Gastroesophageal sphincter (tissue), 3 donors: ENCODE measurements around the gene EPOP.

Experiments
- EP300 ChIP-seq: sonication (generic); formaldehyde crosslinking; IDR thresholded peaks from one replicate; pipeline ENCODE4 v1.6.1; 2017; ENCODE audit warnings: antibody characterized with exemption, mild to moderate bottlenecking
- POLR2A ChIP-seq, 2 donors: fragments of 450-650 bp; IDR thresholded peaks; one replicate each; pipeline ENCODE4 v1.6.1; 2017; ENCODE audit warnings: antibody characterized with exemption in 2 of 2, mild to moderate bottlenecking in 2 of 2, moderate library complexity in 1 of 2
- POLR2AphosphoS5 ChIP-seq: sonication (generic); formaldehyde crosslinking; IDR thresholded peaks from one replicate; pipeline ENCODE4 v1.6.1; 2017; ENCODE audit warnings: antibody characterized with exemption
- TF ChIP-seq, protein P1 (sequence below), 4 experiments: fragments of 200-600 bp in 2 of 4; fragments of 450-650 bp in 2 of 4; sonication (generic) in 1 of 4; IDR thresholded peaks; one replicate each; pipeline ENCODE4 v1.5.1; 2017 to 2019; ENCODE audit warnings: antibody characterized with exemption in 4 of 4, mild to moderate bottlenecking in 2 of 4, moderate library complexity in 2 of 4

DNA sequence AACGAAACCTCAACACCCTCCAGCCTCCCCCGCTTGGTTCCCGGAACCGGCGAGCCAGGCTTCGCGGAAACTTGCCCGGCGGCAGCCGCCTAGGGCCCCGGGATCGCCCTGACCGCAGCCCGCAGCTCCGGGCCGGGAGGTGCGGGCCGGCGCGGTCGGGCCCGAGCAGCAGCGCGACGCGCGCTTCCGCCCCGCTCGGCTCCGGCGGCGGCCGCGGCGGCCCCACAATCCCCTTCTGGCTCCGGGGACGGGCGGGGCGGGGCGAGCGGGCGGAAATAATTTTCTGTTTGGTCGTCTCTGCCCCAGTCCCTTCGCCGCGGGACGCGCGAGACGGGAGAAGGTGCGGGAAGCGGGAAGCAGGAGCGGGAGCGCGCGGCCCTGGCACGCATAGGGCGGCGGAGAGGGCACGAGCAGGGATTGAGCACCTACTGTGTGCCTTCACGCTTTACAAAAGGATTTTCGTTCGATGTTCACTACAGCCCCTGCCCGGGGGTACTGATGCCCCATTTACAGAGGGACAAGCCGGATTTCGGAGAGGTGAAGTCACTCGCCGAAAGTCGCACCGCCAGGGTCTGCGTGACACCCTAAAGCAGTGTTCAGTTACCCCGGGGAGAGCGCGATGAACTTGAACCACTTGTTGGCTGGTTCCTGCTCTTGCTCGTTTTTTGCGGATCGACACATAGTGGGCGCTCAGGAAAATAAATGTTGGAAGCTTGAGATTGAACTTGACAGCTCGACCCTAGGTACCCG is 27.6 kb upstream of the EPOP start:
- TF ChIP-seq POLR2A (IDR thresholded peaks at IDR 0.05): peak; percentile 71 to 82
- TF ChIP-seq, protein P1, sequence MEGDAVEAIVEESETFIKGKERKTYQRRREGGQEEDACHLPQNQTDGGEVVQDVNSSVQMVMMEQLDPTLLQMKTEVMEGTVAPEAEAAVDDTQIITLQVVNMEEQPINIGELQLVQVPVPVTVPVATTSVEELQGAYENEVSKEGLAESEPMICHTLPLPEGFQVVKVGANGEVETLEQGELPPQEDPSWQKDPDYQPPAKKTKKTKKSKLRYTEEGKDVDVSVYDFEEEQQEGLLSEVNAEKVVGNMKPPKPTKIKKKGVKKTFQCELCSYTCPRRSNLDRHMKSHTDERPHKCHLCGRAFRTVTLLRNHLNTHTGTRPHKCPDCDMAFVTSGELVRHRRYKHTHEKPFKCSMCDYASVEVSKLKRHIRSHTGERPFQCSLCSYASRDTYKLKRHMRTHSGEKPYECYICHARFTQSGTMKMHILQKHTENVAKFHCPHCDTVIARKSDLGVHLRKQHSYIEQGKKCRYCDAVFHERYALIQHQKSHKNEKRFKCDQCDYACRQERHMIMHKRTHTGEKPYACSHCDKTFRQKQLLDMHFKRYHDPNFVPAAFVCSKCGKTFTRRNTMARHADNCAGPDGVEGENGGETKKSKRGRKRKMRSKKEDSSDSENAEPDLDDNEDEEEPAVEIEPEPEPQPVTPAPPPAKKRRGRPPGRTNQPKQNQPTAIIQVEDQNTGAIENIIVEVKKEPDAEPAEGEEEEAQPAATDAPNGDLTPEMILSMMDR (IDR thresholded peaks at IDR 0.05): no peak
- no peak for TF ChIP-seq EP300
- TF ChIP-seq POLR2AphosphoS5: peak; percentile 85
